ENCODE data around the gene KDM1A.

KDM1A gene

DNA sequence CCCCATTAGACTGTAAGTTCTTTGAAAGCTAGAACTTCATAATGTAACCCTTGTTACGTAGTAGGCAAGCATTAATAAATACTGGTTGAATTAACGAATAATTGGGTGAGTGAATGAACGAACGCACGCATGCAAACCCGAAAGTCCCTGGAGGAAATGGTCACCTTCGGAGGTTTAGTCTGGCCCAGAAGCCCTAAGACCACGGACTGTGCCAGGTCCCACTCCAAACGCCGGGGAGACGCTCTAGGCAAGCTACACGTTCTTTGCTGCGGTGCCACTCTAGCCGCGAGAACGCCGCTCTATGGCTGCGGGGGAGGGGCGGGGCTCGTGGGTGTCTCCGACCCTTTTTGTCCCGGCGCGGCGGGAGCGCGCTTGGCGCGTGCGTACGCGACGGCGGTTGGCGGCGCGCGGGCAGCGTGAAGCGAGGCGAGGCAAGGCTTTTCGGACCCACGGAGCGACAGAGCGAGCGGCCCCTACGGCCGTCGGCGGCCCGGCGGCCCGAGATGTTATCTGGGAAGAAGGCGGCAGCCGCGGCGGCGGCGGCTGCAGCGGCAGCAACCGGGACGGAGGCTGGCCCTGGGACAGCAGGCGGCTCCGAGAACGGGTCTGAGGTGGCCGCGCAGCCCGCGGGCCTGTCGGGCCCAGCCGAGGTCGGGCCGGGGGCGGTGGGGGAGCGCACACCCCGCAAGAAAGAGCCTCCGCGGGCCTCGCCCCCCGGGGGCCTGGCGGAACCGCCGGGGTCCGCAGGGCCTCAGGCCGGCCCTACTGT, at the start of gene KDM1A:
KDM1A (plus strand) TSS at position 375 of the 769 bp plus-strand sequence; CDS start at position 504, 129 bp downstream.
- peak; percentile 37 for TF ChIP-seq CTCF (IDR thresholded peaks at IDR 0.05; ENCODE audit: insufficient read depth, low read depth, low read length, missing control alignments)
- peak within 1 kb of the TSS; percentile 81 for H3K4me3 ChIP-seq (ENCODE audit: low read length)
- peak; percentile 97 for DNase-seq (ENCODE audit: low read depth)

DNA sequence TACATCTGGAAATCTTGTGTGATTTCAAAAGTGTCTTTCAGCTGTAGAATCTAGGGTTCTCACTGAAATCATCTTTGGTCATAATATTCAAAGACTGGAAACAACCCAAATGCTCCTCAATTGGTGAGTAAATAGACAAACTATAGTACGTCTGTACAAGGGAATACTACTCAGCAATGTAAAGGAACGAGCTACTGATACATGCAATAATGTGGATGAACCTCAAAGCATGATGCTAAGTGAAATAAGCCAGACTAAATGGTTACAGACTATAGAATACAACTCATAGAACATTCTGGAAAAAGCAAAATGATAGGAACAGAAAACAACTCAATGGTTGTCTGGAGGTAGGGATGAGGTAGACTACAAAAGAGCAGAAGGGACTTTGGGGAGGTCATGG, 49.2 kb upstream of the KDM1A start:
- no peak for TF ChIP-seq CTCF (IDR thresholded peaks at IDR 0.05; ENCODE audit: insufficient read depth, low read depth, low read length, missing control alignments)
- DNase-seq (ENCODE audit: low read depth) = no peak
- no peak overlapping the region for H3K4me3 ChIP-seq (ENCODE audit: low read length)

DNA sequence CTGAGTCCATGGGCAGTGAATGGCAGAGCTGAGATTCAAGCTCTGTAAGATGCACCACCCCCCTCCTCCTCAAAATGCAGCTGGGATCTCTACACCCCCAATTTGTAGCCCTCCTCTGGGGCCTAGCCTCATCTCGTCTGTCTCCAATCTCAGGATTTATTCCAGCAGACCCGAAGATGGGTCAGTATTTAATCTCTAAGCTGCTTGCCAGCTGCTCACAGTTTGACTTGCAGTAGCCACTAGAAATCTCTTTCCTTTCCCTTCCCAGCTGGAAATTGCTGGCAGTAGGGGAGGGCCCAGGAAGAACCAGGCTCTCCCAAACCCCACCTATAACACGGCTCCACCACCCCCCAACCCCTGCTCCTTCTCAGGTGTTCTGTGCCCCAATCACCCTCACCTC, 48.1 kb upstream of the KDM1A start:
- no peak for DNase-seq (ENCODE audit: low read depth)
- no peak overlapping the region for H3K4me3 ChIP-seq (ENCODE audit: low read length)
- no peak for TF ChIP-seq CTCF (IDR thresholded peaks at IDR 0.05; ENCODE audit: insufficient read depth, low read depth, low read length, missing control alignments)

DNA sequence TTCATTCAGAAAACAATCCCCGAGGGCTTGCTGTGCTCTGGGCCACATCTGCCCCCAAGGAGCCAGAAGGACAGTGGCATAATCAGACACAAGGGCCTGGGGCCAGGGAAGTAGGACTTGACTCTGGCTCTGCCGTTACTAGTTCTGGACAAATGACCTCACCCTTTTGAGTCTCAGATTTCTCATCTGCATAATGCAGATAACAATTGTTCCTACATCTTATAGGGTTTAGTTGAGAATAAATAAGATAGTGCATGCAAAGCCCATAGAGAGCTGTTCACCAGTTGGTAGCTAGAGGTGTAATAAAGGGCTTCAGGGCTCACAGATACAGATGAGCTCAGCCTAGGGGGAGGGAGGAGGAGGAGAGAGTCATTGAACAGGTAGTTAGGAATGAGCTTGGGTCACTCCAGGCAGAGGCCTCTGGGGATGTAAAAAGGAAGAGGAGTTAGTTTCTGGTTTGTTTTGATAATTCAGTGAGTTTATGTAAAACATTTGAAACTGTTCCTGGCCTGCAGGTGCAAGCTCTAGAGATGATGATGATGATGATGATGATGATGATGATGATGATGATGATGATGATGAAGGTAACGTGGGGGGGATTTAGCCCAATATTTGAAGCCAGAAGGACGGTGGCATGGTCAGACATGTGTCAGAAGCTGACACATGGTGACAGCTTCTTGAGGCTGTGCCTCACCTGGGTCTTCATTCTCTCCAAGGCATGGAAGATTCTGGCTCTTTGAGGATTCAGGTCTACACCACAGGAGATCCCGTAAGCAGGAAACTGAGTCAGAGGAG, 47.5 kb upstream of the KDM1A start:
- DNase-seq (ENCODE audit: low read depth) = peak; percentile 66
- H3K4me3 ChIP-seq (ENCODE audit: low read length) = no peak overlapping the region
- TF ChIP-seq CTCF (IDR thresholded peaks at IDR 0.05; ENCODE audit: insufficient read depth, low read depth, low read length, missing control alignments) = no peak

GRCh38 chr1:22972760-22973159, 46.5 kb upstream of the KDM1A start, which contains the start of gene LACTBL1:
TSS of gene LACTBL1 (minus strand) at chr1:22972866. CDS start at chr1:22972316, 550 bp downstream.
- TF ChIP-seq CTCF (IDR thresholded peaks at IDR 0.05; ENCODE audit: insufficient read depth, low read depth, low read length, missing control alignments) = no peak
- DNase-seq (ENCODE audit: low read depth) = no peak
- no peak within 1 kb of the TSS for H3K4me3 ChIP-seq (ENCODE audit: low read length)

DNA sequence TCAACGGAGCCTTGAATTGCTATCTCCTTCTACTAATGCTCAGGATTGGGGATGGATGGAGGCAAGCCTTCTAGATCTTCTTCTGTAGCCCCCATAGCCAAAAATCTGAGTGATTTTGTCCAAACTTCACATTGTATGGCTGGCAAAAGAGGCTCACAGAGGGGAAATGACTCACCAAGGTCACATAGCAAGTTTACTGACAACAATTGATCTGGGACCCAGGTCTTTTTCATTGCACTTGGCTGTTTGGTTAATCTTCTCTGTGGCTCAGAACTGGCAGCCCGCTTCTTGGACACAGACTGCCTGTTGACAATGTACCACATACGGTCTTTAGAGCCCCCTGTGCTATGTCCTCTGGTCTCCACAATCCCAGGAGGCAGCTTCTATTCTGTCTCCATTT, 43.6 kb upstream of the KDM1A start:
- no peak overlapping the region for H3K4me3 ChIP-seq (ENCODE audit: low read length)
- TF ChIP-seq CTCF (IDR thresholded peaks at IDR 0.05; ENCODE audit: insufficient read depth, low read depth, low read length, missing control alignments) = no peak
- peak; percentile 13 for DNase-seq (ENCODE audit: low read depth)
